IPS-11a (cell line): ENCODE results near the gene NEU4.

Source experiments
- H3K4me3 ChIP-seq: one replicate; pipeline ENCODE4 v1.5.1; 2013; ENCODE audit warnings: low read depth, low read length, control low read depth

NEU4 gene

DNA sequence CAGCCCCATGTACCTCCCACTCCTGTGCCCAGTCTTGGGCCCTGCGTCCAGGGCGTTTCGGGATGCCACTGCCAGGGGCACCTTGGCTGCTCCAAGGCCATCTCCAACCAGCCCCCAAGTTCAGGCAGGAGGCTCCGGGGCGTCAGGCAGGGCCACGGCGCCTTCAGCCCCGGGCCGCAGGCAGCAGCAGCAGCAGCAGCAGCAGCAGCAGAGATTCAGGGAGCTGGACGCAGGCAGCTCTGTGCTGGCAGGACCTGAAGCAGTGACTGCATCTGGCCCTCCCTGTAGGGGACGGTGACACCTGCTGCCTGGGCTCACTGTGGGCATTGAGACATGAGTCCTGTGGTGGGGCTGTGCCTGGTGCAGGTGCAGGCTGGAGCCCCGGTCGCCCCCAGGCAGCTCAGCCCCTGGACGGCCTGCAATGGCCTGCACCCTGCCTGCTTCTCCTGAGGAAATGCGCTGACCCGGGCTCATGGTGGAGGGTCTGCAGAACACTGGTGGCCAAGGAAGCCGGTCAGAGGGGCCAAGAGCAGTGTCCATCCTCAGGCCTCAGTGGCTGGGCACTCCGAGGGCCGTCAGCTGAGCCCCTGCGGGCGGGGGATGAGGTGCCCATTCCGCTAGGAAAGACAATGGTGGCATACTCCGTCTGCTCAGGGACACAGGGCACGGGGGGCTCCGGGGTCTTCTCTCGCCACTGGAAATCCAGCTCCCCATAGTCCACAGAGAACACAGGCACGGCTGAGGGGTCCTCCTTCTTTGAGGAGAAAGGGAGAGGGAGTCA lies 41.7 kb downstream of the NEU4 start:
- no peak overlapping the region for H3K4me3 ChIP-seq

DNA sequence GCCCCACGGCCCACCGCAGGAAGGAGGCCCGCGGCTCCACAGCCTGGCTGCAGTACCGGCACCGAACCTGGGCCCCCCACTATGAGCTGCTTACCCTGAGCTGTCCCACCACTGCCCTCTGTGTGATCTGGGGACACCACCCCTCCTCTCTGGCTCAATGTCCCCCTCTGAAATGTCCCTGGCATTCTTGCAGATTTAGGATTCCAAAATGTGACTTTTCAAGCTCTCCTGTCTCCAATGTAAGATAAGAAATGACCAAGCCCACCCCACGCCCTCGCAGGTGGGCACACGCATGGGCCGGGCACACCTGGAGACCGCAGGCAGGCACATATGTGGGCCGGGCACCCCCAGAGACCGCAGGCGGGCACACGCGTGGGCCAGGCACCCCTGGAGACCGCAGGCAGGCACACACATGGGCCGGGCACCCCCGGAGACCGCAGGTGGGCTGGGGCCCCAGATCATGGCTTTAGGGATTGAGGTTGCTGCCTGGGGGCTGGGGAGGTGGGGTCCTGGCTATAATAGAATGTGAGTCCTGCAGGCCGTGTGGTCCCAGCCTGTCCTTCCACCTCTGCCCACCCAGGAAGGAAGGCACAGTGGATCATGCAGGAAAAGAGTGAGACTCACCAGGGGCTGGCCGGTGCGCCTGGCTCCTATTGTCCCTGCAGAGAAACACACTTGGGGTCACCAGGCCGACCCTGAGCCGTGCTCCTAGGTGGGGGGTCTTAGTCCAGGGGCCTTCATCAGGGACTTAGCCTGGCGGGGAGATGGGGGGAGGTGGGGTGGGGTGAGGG lies 42.5 kb downstream of the NEU4 start:
- H3K4me3 ChIP-seq = no peak overlapping the region

DNA sequence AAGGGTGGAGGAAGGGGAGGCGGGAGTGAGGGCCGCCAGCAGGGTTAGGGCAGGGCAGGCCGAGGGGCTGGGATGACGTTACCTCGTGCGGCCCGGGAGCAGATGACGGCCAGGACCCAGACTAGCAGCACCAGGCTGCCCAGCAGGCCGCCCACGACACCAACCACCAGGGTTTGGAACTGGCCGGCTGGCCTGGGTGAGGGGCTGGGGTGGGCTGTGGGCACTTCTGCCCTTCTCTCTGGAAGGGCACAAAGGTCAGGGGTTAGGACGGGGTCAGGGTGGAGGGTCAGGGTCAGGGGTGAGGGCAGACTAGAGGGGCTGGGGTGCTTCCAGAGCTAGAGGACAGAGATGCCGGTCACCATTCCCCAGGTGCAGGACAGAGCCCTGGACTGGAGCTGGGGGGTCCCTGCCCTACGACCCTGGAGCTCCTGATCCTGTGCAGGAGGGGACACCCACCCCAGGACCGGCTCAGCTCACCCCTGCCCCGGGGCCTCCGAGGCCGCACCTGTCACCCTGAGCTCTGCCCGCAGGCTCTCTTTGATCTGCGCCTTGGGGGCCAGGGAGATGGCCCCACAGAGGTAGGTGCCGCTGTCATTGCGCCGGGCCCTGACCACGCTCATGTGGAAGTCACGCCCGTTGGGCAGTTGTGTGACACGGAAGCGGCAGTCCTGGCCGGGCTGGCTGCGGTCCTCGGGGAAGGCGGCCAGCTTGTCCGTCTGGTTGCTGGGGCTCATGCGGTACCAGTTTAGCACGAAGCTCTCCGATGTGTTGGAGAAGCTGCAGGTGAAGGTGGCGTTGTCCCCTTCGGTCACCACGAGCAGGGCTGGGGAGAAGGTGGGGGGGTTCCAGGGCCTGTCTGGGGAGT lies 43.4 kb downstream of the NEU4 start:
- no peak overlapping the region for H3K4me3 ChIP-seq

DNA sequence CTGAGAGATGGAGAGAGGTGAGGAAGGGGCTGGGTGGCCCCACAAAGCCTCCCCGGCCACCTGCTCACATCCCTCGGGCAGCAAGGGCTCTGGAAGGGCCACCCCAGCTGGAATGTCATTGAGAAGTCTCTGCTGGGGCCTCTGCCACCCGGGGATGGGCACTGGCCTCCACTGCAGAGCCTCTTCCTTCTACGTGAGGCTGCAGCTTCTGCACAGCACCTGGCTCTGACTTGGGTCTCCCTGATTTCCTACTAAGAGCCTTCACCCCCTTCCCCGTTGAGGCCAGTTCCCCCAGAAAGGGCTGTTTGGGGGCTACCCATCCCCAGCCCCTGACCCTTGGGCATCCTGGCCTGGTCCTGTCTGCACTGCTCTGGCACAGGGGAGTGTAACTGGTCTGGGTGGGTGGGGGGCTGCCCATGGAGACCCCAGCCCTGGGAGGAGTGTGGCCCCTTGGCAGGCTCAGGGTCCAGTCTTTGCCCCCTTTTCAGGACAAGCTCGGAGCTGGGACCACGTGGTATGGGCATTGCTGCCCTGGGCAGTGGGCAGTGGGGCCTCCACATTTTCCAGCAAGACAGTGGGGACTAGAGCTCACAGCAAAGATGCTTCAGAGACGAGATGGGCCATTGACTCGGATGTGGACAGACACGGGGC lies 44.1 kb downstream of the NEU4 start:
- no peak overlapping the region for H3K4me3 ChIP-seq

DNA sequence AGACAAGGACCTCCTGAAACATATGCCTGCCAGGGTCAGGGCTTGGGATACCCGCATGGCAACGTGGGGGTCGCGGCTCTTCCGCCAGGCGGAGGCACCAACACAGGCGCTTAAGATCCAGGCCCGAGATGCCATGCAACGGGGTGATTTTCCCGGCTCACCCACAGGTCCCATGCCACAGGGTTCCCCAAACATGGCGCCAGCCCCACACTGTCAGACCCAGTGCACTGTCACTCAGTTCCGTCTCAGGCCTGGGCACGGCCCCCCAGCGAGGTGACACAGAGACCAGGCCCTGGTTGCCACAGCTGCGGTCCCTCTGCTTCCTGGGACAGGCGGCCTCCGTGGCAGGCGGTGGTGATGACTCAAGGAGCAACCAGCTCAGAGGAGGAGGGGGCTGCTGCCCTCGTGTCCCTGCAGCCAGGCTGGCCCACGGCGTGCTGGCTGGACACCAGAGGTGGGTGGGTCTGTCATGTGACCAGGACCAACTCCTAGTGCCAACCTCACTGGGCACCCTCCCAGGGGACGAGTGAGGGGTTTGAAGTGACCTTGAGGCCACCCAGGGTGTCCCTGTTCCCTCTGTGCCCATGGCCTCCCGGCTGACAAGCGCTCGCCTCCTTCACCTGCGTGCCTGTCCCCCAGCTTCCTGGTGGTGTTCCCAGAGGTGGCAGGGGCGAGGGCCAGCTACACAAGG lies 44.8 kb downstream of the NEU4 start:
- no peak overlapping the region for H3K4me3 ChIP-seq

DNA sequence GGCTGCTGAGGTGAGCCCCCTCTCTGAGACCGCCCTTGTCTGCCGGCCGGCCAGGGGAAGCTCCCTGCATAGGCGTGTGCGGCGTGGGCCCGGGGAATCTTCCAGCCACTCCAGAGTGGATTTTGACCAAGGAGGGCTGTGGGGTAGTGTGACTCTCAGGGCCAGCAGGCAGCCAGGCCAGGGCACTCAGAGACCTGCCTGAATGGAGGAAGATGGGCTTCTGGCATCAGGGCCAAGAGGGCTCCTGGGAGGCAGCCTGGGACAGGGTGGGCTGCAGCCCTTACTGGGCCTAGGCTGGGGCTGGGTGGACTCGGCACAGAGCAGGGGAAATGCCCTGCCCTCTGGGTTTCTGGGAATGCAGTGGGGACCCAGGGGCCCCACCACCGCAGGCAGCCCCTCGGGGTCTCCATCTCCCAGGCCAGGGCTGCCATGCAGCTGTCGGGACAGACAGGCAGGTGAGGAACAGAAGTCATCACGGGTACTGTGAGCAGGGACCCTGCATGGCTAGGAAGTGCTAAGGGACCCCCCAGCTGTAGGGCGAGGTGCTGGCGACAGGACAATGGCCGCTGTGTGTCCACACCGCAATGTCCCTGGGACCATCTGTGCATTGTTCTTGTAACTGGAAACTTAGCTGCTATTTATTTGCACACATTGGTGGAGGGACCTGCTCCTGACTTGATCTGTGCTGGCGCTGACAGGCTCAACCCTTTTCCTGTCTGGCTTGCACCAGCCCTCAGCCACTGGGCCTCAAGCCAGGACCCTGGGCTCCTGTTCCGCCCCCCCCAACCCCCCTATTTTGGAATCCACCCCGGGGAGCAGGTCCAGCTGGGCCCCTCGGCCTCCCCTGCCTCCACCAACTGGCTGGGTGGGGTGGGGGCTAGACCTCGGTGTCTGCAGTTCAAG lies 45.6 kb downstream of the NEU4 start:
- no peak overlapping the region for H3K4me3 ChIP-seq

DNA sequence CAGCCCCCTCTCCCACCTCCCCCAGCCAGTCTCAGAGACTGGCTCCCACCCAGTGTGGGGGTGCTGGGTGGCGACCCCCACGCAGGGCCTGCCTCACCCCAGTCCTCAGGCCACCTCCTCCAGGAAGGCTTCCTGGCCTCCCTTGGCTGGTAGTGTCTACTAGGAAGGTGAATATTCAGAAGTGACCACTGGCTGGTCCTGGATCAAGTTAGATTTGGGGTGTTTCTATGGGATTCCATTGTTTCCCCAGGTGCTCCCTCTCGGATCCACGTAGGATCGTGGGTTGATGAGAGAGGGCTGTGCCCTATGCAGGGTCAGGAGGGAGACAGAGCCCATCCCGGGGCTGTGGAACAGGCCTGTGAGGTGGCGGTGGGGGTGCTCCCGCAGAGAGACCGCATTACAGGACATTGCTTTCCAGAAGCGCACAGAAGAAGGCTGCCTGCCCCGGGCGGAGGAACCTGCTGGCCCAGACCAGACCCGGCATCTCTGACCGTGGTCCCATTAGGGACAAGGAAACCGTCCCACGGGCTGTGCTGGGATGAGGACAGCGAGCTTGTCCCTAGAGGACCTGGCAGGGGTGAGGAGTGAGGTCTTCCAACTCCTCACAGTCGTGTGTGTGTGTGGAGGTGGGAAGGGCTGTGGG lies 46.4 kb downstream of the NEU4 start:
- no peak overlapping the region for H3K4me3 ChIP-seq

DNA sequence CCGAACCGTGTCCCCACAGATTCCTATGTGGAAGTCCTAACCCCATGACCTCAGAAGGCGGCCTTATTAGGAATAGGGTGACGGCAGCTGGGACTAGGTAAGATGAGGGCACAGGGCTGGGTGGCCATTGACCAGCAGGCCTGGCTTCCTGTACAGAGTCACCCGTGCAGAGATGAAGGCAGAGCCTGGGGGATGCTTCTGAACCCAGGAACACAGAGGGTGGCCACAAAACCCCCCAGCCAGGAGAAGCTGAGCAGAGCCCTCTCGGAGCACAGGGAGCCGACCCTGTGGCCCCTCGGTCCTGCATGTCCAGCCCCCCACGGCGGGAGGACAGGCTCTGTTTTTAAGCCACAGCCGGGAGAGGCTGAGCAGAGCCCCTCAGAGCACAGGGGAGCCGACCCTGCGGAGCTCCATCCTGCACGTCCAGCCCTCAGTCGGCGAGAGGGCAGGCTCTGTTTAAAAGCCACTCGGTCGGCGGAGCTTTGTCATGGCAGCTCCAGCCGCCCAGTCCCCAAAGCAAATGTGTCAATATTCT lies 47.0 kb downstream of the NEU4 start:
- H3K4me3 ChIP-seq = no peak overlapping the region

DNA sequence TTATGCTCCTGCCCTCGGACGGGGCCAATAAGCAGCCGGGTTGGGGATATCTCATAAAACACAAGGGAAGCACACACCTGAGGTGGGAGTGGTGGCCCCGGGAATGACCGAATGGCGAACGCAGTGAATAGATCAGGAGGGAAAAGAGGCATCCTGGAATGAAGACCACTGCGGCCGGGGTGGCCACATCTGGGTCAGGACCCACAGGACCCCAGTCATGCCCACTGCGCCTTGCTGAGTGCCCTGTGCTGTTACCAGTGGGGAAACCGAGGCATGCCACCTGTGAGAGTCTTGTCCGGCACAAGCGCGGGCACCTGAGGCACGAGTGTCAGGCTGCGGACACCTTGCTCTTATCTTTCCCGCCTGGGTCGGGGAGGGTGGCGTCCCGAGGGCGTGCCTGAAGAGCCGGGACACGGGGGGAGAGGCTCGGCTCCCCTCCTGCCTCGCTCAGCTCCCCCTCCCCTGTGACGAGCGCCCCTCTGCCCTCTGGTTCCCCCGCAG lies 48.1 kb downstream of the NEU4 start:
- no peak overlapping the region for H3K4me3 ChIP-seq

DNA sequence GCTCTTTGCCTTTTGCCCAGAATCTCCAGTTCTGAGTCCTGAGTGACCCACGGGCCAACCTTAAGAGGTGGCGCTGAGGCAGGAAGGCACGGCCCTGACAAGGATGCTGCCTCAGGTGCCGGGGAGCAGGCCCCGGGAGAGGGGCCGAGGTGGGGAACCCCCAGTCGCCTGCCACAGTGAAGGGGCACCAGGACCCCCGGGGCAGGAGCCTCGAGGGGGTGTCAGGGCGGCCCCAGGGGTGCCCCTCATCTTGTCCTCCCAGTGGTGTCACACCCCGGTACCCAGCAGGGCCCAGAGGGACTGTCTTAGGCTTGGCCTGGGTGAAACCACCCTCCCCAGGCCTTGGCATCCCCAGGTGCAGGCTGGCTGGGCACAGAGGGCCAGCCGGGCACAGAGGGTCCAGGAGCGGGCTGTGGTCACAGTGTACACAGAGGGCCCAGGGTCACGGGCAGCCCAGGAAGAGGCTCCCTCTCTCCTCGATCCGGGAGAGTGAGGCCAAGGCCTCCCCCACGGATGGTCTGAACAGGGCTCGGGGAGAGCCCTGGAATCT lies 48.7 kb downstream of the NEU4 start:
- no peak overlapping the region for H3K4me3 ChIP-seq

DNA sequence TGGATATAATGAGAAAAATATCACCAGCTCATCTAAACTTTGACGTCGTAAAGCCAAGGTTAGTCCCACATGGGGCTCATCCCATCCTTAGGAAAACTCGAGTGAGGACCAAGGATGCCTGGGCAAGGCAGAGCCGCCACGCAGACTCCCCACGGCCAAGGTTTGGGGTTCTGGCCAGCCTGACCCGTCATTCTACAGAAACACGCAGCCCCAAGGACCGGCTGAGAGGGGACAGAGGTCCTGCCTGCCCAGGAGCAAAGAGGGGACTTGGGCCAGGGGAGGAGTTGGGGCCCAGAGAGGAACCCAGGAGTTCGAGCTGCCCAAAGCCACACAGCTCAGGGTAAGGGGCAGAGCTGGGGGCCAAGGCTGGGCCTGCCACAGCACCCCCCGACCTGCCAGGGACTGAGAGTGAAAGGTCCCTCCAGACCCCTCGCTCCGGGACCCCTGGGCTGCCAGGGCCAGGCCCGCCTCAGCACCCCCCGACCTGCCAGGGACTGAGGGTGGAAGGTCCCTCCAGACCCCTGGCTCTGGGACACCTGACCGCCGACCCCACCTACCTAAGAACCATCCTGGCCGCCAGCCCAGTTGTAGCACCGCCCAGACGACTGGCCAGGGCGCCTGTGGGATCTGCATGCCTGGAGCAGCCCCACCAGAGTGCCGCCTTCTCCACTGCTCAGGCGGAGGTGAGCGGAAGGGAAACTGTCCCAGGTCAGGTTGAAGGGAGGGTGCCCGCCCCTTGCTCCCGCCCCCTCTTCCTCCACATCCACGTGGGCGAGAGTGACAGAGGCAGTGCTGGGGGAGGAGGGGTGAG lies 49.4 kb downstream of the NEU4 start, which contains the start of gene PDCD1:
Gene PDCD1 (minus strand): TSS at position 689 of the 811 bp plus-strand sequence. CDS start 56 bp downstream, at position 633.
- H3K4me3 ChIP-seq = no peak within 1 kb of the TSS

DNA sequence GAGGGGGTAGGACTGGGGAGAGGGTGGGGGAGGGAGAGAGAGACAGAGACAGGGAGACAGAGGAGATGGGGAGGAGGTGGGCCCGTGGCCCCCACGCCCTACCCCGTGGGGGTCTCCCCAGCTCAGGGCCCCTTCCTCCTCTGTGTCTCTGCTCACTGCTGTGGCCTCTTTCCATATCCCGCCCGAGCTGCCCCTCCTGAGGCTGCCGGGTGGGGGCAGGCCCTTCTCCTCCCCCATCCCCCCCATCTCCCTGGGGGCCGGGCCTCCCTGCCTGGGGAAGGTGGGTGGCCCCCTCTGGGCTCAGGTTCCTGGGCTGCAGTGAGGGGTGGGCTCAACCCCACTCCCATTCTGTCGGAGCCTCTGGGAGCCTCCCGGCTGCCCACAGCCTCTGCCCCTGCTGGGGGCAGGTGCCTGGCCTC lies 50.0 kb downstream of the NEU4 start:
- no peak overlapping the region for H3K4me3 ChIP-seq

DNA sequence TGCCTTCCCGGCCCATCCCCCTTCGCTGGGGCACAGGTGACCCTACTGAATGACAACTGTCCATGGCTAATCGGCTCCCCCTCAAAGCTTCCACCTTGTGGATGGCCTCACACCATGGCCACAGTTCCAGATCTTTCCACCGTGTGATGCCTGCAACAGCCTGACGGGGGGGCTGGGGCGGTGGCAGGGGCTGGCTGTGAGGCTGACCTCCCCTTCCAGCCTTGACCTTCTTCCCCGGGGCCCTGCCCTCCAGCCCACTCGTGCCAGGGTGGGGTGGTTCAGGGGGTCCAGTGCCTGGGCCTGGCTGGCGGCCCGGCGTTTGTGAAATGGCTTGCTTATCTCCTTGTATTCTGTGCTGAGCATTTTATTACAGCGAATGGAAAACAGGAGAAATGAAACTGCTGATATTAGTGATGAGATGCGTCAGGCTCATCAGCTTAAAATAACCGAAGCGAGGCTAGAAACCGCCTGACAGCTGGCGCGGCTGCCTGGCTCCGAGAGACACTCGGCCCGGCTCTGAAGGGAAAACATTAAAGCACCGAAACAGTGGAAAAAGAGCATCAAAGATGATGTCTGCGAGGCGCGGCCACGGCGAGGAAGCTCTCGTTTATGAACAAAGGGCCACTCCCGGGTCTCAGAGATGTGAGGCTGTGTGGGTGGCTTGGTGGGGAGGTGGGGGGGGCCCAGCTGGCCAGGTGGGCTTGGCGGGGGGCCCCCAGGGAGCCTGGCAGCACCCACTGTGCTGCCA lies 50.6 kb downstream of the NEU4 start:
- no peak overlapping the region for H3K4me3 ChIP-seq

DNA sequence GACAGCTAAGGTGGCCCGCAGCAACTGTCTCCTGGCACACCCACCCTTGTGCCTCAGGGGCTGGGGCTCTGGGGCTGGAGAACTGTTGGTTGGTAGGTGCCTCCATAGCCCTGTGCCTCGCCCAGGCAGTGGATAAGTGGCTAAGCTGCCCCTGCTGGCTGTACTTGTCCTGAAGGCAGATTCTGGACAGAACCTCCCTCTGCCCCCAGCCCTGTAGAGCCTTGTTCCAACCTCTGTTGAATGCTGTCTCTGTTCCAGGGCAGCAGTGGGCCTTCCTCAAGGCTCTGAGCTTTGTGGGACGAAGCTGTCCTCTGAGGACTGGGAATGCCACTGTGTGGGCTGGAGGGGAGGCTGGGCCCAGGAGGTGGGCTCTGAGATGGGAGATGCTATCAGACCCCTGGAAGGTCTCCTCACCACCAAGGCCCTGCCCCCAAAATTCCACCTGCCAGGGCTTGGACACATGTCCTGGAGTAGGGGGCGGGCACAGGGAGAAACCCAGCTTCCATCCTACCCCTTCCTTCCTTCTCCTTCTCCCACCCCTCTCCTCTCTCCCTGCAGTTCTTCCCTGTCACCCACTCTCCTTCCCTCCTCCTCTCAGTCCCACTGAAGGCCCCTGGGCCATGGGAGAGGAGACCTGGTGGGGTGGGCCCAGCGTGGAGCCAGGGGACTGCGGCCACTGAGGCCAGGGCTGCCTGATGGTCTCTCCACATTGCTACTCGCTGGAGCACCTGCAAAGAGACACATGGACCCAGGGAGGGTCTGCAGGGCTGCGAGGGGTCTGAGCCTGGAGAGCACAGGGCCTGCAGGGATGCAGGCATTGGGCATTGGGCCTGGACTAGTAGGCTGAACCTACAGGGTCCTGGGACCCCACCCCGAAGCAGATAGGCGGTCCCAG lies 51.4 kb downstream of the NEU4 start:
- H3K4me3 ChIP-seq = no peak overlapping the region

DNA sequence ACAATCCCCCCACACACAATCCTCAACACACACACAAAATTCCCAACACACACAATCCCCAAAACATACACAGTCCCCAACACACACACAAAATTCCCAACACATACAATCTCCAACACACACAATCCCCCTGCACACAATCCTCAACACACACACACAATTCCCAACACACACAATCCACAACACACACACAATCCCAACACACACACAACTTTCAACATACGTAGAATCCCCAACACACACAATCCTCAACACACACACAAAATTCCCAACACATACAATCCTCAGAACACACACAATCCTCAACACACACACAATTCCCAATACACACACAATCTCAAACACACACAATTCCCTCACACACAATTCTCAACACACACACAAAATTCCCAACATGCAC lies 52.3 kb downstream of the NEU4 start:
- H3K4me3 ChIP-seq = no peak overlapping the region
